SK-N-SH (cell line): Measurements from ENCODE around the gene WDR86.

Experiments
- CTCF ChIP-seq: fragments of 200-600 bp; sonication (generic); IDR thresholded peaks from 2 replicates; pipeline ENCODE4 v1.6.1; 2017; ENCODE audit warnings: antibody characterized with exemption, mild to moderate bottlenecking, moderate library complexity
- POLR2AphosphoS5 ChIP-seq: IDR thresholded peaks from 2 replicates; pipeline ENCODE4 v1.6.1; 2012; ENCODE audit warnings: low read depth, low read length
- RAD21 ChIP-seq: IDR thresholded peaks from 2 replicates; pipeline ENCODE4 v1.6.1; 2012; ENCODE audit warnings: mild to moderate bottlenecking, low read length
- REST ChIP-seq: IDR thresholded peaks from 2 replicates; pipeline ENCODE4 v1.6.1; 2012; ENCODE audit warnings: mild to moderate bottlenecking, low read depth, low read length, moderate library complexity
- USF2 ChIP-seq: fragments of 150-350 bp; IDR thresholded peaks from 2 replicates; pipeline ENCODE4 v1.6.1; 2017; ENCODE audit warnings: antibody characterized with exemption, low read length, low read depth, borderline replicate concordance
- YY1 ChIP-seq: IDR thresholded peaks from 2 replicates; pipeline ENCODE4 v1.4.0; 2012; ENCODE audit warnings: low read depth, mild to moderate bottlenecking
- TF ChIP-seq, protein P1 (sequence below): IDR thresholded peaks from 2 replicates; pipeline ENCODE4 v1.4.0; 2012; ENCODE audit warnings: low read depth, borderline replicate concordance
- TF ChIP-seq, protein P2 (sequence below): IDR thresholded peaks from 2 replicates; pipeline ENCODE4 v1.4.0; 2012; ENCODE audit warnings: low read depth

DNA sequence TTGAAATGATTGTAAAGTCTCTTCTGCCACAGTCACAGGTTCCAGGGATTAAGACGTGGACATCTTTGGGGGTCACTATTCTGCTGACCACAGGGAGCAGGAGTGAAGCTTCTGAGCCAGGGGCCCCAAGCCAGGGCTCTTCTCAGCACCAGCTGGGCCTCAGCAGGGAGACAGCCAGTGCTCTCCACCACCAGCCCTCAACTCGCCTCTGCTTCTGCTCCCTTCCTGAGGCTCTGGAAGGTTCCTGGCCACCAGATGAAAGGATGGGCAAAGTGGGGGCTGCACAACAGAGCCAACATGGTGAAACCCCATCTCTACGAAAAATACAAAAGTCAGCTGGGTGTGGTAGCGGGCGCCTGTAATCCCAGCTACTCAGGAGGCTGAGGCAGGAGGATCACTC is 41.3 kb upstream of the WDR86 start:
- no peak for TF ChIP-seq CTCF
- no peak for TF ChIP-seq REST
- TF ChIP-seq POLR2AphosphoS5, result no peak
- TF ChIP-seq, protein P1, sequence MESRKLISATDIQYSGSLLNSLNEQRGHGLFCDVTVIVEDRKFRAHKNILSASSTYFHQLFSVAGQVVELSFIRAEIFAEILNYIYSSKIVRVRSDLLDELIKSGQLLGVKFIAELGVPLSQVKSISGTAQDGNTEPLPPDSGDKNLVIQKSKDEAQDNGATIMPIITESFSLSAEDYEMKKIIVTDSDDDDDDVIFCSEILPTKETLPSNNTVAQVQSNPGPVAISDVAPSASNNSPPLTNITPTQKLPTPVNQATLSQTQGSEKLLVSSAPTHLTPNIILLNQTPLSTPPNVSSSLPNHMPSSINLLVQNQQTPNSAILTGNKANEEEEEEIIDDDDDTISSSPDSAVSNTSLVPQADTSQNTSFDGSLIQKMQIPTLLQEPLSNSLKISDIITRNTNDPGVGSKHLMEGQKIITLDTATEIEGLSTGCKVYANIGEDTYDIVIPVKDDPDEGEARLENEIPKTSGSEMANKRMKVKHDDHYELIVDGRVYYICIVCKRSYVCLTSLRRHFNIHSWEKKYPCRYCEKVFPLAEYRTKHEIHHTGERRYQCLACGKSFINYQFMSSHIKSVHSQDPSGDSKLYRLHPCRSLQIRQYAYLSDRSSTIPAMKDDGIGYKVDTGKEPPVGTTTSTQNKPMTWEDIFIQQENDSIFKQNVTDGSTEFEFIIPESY, result no peak
- TF ChIP-seq RAD21, result no peak
- no peak for TF ChIP-seq YY1
- no peak for TF ChIP-seq USF2
- TF ChIP-seq, protein P2, sequence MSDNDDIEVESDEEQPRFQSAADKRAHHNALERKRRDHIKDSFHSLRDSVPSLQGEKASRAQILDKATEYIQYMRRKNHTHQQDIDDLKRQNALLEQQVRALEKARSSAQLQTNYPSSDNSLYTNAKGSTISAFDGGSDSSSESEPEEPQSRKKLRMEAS, result no peak
